ENCODE data around the gene KCNA4.
A peak's percentile ranks its signal among the peaks of the same experiment; 100 is the strongest.
"Not testable (repeated sequence)": the region's sequence is repeated elsewhere in the genome, so short reads cannot be mapped to it uniquely, and the experiment has no call there.

The KCNA4 gene

DNA sequence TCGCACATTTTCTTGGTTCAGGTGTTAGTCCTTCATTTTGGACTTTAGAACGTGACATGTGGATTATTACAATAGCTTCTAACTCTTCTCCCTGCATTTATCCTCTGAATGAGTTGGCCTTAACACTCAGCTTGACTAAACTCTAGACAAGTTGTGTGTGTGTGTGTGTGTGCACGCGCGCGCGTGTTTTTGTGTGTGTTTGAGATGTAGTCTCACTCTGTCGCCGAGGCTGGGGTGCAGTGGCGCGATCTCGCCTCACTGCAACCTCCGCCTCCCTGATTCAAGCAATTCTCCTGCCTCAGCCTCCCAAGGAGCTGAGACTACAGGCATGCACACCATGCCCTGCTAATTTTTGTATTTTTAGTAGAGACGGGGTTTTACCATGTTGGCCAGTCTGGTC, 24.3 kb upstream of the KCNA4 start:
- TF ChIP-seq, protein P1, sequence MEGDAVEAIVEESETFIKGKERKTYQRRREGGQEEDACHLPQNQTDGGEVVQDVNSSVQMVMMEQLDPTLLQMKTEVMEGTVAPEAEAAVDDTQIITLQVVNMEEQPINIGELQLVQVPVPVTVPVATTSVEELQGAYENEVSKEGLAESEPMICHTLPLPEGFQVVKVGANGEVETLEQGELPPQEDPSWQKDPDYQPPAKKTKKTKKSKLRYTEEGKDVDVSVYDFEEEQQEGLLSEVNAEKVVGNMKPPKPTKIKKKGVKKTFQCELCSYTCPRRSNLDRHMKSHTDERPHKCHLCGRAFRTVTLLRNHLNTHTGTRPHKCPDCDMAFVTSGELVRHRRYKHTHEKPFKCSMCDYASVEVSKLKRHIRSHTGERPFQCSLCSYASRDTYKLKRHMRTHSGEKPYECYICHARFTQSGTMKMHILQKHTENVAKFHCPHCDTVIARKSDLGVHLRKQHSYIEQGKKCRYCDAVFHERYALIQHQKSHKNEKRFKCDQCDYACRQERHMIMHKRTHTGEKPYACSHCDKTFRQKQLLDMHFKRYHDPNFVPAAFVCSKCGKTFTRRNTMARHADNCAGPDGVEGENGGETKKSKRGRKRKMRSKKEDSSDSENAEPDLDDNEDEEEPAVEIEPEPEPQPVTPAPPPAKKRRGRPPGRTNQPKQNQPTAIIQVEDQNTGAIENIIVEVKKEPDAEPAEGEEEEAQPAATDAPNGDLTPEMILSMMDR (IDR thresholded peaks at IDR 0.05; ENCODE audit: extremely low read depth, missing control alignments) = no peak
- no peak for DNase-seq (ENCODE audit: low spot score)

DNA sequence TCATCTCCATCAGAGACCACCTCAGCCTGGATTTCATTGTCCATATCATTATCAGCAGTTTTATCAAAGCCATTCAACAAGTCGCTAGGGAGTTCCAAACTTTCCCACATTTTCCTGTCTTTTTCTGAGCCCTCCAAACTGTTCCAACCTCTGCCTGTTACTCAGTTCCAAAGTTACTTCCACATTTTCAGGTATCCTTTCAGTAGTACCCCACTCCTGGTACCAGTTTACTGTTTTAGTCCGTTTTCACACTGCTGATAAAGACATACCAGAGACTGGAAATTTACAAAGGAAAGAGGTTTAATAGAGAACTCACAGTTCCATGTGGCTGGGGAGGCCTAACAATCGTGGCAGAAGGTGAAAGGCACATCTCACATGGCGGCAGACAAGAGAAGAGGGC, 17.9 kb upstream of the KCNA4 start:
- not testable (repeated sequence) for DNase-seq (ENCODE audit: low spot score)

DNA sequence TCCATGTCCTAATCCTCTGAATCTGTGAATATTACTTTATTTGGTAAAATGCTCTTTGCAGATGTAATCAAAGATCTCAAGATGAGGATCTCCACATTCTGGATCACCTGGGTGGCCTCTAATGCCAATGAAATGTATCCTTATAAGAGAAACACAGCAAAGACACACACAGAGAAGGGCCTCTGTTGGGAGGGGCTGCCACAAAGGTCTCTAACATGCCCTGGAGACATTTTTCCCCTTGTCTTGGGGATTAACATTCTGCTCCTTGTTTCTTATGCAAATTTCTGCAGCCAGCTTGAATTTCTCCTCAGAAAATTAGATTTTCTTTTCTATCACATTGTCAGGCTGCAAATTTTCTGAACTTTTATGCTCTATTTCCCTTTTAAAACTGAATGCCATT, 17.3 kb upstream of the KCNA4 start:
- not testable (repeated sequence) for DNase-seq (ENCODE audit: low spot score)

DNA sequence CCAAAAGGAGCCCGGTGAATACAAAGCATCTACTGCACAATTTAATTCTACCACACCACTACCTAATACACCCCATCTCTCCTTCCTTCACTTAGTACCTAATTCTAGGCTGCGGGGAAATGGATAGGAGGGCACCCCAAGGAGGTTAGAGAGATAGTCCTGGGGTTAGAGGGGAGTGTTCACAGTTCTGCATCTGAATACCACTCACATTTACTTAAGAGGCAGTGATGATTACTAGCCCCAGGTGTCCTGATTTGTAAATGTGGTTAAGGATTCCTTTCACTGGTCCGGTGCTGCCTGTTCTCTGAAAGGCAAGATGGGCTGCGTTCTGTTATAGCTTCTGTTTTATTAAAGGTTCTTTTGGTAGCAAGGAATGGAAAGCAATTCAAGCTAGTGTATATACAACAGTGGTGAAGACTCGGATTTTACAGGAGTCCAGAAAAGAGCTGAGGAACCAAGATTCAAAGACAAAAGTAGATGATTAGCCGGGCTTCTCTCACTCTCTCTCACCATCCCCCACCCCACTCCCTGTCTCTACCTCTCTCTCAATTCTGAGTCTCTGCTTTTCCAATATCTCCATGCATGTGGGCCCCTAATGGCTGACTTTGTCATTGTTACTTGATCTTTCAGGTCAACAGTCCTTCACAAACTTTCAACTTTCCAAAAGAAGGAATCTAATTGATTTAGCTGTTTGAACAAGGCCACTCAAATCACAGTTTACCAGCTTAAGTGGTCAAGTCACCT, 8.7 kb upstream of the KCNA4 start:
- no peak for DNase-seq (ENCODE audit: low spot score)
- TF ChIP-seq, protein P1 (IDR thresholded peaks at IDR 0.05; ENCODE audit: extremely low read depth, missing control alignments) = no peak

DNA sequence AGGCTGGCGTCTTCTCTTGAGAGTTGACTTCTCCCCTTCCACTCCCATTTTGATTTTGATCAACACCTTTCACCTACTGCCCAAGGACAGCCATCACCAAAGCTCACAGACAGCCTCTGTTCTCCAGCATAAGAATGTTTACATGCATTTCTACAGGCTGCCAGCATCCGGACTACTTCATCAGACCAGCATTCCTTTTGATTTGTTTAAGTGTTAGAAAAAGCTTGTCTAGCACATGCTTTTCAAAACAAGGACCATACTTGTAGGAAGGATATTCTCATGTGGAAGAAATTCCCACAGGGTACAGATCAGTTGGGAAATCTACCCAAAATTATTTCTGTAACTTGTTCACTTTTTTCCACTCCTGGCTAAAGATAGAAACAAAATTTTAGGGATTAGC, 6.2 kb upstream of the KCNA4 start:
- TF ChIP-seq, protein P1 (IDR thresholded peaks at IDR 0.05; ENCODE audit: extremely low read depth, missing control alignments) = no peak
- no peak for DNase-seq (ENCODE audit: low spot score)

DNA sequence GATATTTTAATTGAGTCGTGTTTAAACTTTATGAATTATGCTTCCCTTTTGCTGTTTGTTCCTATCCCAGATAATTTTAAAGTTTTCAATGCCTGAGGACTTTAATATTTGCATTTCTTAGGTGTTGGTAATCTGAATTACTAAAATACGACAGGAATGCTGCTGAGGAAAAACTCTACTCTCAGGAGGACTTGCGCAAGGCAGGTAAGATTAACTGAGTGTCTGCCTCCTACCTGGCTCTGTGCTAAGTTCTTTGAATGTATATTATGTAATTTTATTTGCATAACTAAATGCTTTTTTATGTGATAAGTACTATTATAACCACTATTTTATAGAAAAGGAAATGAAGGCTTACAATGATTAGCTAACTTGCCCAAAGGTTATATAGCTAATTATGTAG, 2.7 kb upstream of the KCNA4 start:
- DNase-seq (ENCODE audit: low spot score) = no peak
- TF ChIP-seq, protein P1 (IDR thresholded peaks at IDR 0.05; ENCODE audit: extremely low read depth, missing control alignments) = no peak

DNA sequence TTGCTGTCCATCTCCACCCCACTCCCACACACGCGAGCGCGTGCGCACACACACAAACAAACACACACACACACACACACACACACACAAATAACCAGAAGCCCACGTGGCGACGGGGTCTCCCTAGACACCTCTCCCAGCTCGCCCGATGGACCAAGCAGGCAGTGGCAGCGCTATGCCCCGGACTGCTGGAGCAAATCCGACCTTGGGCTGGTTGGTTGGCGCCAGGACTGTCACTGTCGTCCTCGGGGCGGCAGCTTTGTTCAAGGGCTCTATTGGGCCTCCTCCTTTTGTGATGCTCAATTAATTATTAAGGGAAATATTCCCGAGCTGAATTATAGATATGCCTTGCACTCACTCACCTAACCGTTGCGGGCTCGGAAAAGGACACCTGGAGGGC, 1.7 kb upstream of the KCNA4 start:
- TF ChIP-seq, protein P1 (IDR thresholded peaks at IDR 0.05; ENCODE audit: extremely low read depth, missing control alignments) = no peak
- DNase-seq (ENCODE audit: low spot score) = no peak

DNA sequence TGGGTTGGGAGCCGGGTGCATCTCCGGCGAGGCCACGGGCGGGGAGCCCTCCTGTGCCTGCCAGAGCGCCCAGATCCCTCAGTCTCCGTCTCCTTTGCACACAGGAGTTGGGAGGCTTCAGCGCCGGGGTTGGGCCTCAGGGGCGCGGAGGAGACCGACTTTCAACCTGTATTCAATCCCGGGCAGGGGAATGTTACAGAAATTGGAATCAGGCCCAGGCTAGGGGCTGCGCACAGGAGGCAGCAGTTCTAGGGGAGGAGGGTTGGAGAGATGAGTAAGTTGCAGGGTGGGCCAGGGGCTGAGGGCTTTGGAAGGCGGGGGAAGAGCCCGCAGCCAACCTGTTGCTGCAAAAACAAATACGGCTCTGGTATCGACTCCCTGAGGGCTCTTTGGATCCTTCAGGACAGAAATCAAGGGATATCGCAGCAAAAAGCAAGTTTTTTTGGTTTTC, 640 bp upstream of the KCNA4 start:
- DNase-seq (ENCODE audit: low spot score) = peak; percentile 13
- TF ChIP-seq, protein P1 (IDR thresholded peaks at IDR 0.05; ENCODE audit: extremely low read depth, missing control alignments) = no peak
